DOHH2 (cell line): ENCODE measurements around the gene PARP15.

Experiments
- H3F3A ChIP-seq: fragments of 200-600 bp; sonication (generic), shearing (Covaris generic); 2 replicates; pipeline ENCODE4 v1.6.0; 2016; ENCODE audit warnings: antibody characterized with exemption, mild to moderate bottlenecking; ENCODE audit not compliant: control insufficient read depth, insufficient read depth
- H3K27ac ChIP-seq: fragments of 200-600 bp; sonication (generic); 2 replicates; pipeline ENCODE4 v1.5.1; 2014; ENCODE audit warnings: low read depth, mild to moderate bottlenecking, low read length, moderate library complexity
- H3K27me3 ChIP-seq: fragments of 200-600 bp; sonication (generic); 2 replicates; pipeline ENCODE4 v1.6.1; 2014; ENCODE audit warnings: mild to moderate bottlenecking, low read length, mixed read lengths; ENCODE audit not compliant: control insufficient read depth
- H3K36me3 ChIP-seq: fragments of 200-600 bp; sonication (generic); 2 replicates; pipeline ENCODE4 v1.6.1; 2014; ENCODE audit warnings: mild to moderate bottlenecking, low read length, moderate library complexity, mixed read lengths; ENCODE audit not compliant: control insufficient read depth
- H3K4me1 ChIP-seq: fragments of 200-600 bp; sonication (generic); 2 replicates; pipeline ENCODE4 v1.6.1; 2014; ENCODE audit warnings: mild to moderate bottlenecking, low read length, mixed read lengths; ENCODE audit not compliant: control insufficient read depth
- H3K4me2 ChIP-seq: fragments of 200-600 bp; sonication (generic); 2 replicates; pipeline ENCODE4 v1.6.0; 2014; ENCODE audit warnings: mild to moderate bottlenecking, low read length, moderate library complexity
- H3K4me3 ChIP-seq: fragments of 200-600 bp; sonication (generic); 2 replicates; pipeline ENCODE4 v1.5.1; 2014; ENCODE audit warnings: mild to moderate bottlenecking, low read length, mixed read lengths
- H3K79me2 ChIP-seq: fragments of 200-600 bp; sonication (generic); 2 replicates; pipeline ENCODE4 v1.6.1; 2014; ENCODE audit warnings: mild to moderate bottlenecking, low read length, mixed read lengths; ENCODE audit not compliant: control insufficient read depth
- H3K9me2 ChIP-seq: fragments of 200-600 bp; sonication (generic); replicated peaks from 2 replicates; pipeline ENCODE4 v1.6.1; 2014; ENCODE audit warnings: mild to moderate bottlenecking, low read length, mixed read lengths; ENCODE audit not compliant: control insufficient read depth
- H3K9me3 ChIP-seq: fragments of 200-600 bp; sonication (generic); 2 replicates; pipeline ENCODE4 v1.6.1; 2014; ENCODE audit warnings: antibody characterized with exemption, low read length, mixed read lengths; ENCODE audit not compliant: control insufficient read depth, insufficient read depth
- H4K20me1 ChIP-seq: fragments of 200-600 bp; sonication (generic); 2 replicates; pipeline ENCODE4 v1.6.0; 2014; ENCODE audit warnings: low read depth, mild to moderate bottlenecking, antibody characterized with exemption, low read length, moderate library complexity; ENCODE audit not compliant: control insufficient read depth, insufficient read depth
- CTCF ChIP-seq: fragments of 200-600 bp; sonication (generic); IDR thresholded peaks from one replicate; pipeline ENCODE4 v1.5.1; 2014; ENCODE audit warnings: antibody characterized with exemption, mild to moderate bottlenecking, low read depth, low read length; ENCODE audit not compliant: poor library complexity, severe bottlenecking
- EZH2phosphoT487 ChIP-seq: fragments of 200-600 bp; sonication (generic); IDR thresholded peaks from 2 replicates; pipeline ENCODE4 v1.6.1; 2017; ENCODE audit warnings: borderline replicate concordance, mild to moderate bottlenecking, antibody characterized with exemption, low read length, moderate library complexity, mixed read lengths

PARP15 gene

GRCh38 chr3:122590610-122591009 is 13.2 kb downstream of the PARP15 start:
- no peak for TF ChIP-seq CTCF
- H3K36me3 ChIP-seq: no peaks in the 10 kb centered on the region
- H3F3A ChIP-seq: no peaks in the 10 kb centered on the region
- no peak overlapping the region for H3K27ac ChIP-seq
- no peaks in the 10 kb centered on the region for H3K79me2 ChIP-seq
- H3K4me3 ChIP-seq: no peak overlapping the region
- H3K4me2 ChIP-seq: no peak overlapping the region
- no peaks in the 10 kb centered on the region for H3K4me1 ChIP-seq
- no peaks in the 10 kb centered on the region for H3K27me3 ChIP-seq
- no peaks in the 10 kb centered on the region for H3K9me3 ChIP-seq
- no peaks in the 10 kb centered on the region for H4K20me1 ChIP-seq
- no peaks in the 10 kb centered on the region for H3K9me2 ChIP-seq

DNA sequence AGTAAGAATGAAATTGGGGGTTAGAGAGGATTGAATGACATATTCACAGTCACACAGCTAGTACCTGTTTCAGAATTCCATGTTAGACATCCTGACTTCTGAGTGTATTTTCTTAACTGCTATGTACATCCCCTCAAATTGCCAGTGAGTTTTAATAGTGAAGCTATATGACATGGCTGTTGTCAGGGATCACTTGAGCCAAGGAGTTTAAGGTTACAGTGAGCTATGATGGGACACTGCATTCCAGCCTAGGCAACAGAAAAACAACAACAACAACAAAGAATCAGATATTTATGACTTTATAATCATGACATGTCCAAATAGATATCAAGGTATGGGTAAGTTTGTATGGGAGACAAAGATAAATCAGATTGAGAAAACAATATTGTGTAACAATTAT is 16.6 kb downstream of the PARP15 start:
- H3K27ac ChIP-seq: no peak overlapping the region
- no peak overlapping the region for H3K4me2 ChIP-seq
- H3K4me1 ChIP-seq: no peaks in the 10 kb centered on the region
- no peaks in the 10 kb centered on the region for H3K27me3 ChIP-seq
- no peaks in the 10 kb centered on the region for H3F3A ChIP-seq
- H3K4me3 ChIP-seq: no peak overlapping the region
- H3K79me2 ChIP-seq: no peaks in the 10 kb centered on the region
- no peaks in the 10 kb centered on the region for H4K20me1 ChIP-seq
- H3K9me2 ChIP-seq: no peaks in the 10 kb centered on the region
- H3K36me3 ChIP-seq: no peaks in the 10 kb centered on the region
- no peaks in the 10 kb centered on the region for H3K9me3 ChIP-seq
- no peak for TF ChIP-seq EZH2phosphoT487
- no peak for TF ChIP-seq CTCF

DNA sequence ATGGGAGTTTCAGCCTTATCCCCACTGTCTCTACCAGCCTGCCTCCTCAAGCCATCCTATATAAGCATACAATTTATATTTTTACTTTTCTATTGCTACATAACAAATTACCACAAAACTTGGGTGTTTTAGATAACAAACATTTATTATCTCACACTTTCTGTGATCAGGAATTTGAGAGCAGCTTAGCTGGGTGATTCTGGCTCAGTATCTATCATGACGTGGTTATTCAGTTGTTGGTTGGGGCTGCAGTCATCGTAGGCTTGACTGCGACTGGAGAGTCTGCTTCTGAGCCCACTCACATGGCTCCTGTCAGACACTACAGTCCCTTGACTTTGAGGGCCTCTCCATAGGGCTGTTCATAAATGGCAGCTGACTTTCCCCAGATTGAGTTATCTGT is 20.7 kb downstream of the PARP15 start:
- H3K9me2 ChIP-seq: no peaks in the 10 kb centered on the region
- H3K4me1 ChIP-seq: no peaks in the 10 kb centered on the region
- H3K27ac ChIP-seq: no peak overlapping the region
- no peak overlapping the region for H3K4me3 ChIP-seq
- H3K9me3 ChIP-seq: no peaks in the 10 kb centered on the region
- H3K4me2 ChIP-seq: no peak overlapping the region
- H3K79me2 ChIP-seq: no peaks in the 10 kb centered on the region
- TF ChIP-seq CTCF (no peak), EZH2phosphoT487 (no peak)
- no peaks in the 10 kb centered on the region for H3K36me3 ChIP-seq
- 0 out of 2 replicates have a peak, but pooled peaks cover 3% of the 10 kb centered on the region for H3K27me3 ChIP-seq
- no peaks in the 10 kb centered on the region for H4K20me1 ChIP-seq
- no peaks in the 10 kb centered on the region for H3F3A ChIP-seq

GRCh38 chr3:122598556-122598955 is 21.1 kb downstream of the PARP15 start:
- Histone ChIP-seq H3K79me2 (no peaks in the 10 kb centered on the region), H3K4me2 (no peak overlapping the region), H3K27ac (no peak overlapping the region), H3K9me2 (no peaks in the 10 kb centered on the region), H3K27me3 (0 out of 2 replicates have a peak, but pooled peaks cover 3% of the 10 kb centered on the region), H3F3A (no peaks in the 10 kb centered on the region), H3K36me3 (no peaks in the 10 kb centered on the region), H3K4me1 (no peaks in the 10 kb centered on the region), H3K4me3 (no peak overlapping the region), H4K20me1 (no peaks in the 10 kb centered on the region), H3K9me3 (no peaks in the 10 kb centered on the region)
- no peak for TF ChIP-seq EZH2phosphoT487
- no peak for TF ChIP-seq CTCF
